BE2C (cell line): Measurements from ENCODE around the gene CD34.

Source experiments
- DNase-seq: peaks from one replicate; pipeline ENCODE4 v3.0.0-alpha.2; 2020
- H3K27me3 ChIP-seq: fragments of 250-450 bp; sonication (Bioruptor Pico); 2 replicates; pipeline ENCODE4 v1.5.1; 2020; ENCODE audit warnings: mild to moderate bottlenecking
- H3K36me3 ChIP-seq: fragments of 250-450 bp; sonication (Bioruptor Pico); 2 replicates; pipeline ENCODE4 v1.5.1; 2020; ENCODE audit warnings: mild to moderate bottlenecking
- H3K4me1 ChIP-seq: fragments of 250-450 bp; sonication (Bioruptor Pico); 2 replicates; pipeline ENCODE4 v1.5.1; 2020
- H3K4me3 ChIP-seq: 2 replicates; pipeline ENCODE4 v1.5.1; 2011; ENCODE audit warnings: low read depth, low read length
- H3K9me3 ChIP-seq: fragments of 250-450 bp; sonication (Bioruptor Pico); 2 replicates; pipeline ENCODE4 v1.5.1; 2020
- CTCF ChIP-seq: IDR thresholded peaks from 2 replicates; pipeline ENCODE4 v1.5.1; 2012; ENCODE audit warnings: mild to moderate bottlenecking, low read depth, low read length

The CD34 gene

DNA sequence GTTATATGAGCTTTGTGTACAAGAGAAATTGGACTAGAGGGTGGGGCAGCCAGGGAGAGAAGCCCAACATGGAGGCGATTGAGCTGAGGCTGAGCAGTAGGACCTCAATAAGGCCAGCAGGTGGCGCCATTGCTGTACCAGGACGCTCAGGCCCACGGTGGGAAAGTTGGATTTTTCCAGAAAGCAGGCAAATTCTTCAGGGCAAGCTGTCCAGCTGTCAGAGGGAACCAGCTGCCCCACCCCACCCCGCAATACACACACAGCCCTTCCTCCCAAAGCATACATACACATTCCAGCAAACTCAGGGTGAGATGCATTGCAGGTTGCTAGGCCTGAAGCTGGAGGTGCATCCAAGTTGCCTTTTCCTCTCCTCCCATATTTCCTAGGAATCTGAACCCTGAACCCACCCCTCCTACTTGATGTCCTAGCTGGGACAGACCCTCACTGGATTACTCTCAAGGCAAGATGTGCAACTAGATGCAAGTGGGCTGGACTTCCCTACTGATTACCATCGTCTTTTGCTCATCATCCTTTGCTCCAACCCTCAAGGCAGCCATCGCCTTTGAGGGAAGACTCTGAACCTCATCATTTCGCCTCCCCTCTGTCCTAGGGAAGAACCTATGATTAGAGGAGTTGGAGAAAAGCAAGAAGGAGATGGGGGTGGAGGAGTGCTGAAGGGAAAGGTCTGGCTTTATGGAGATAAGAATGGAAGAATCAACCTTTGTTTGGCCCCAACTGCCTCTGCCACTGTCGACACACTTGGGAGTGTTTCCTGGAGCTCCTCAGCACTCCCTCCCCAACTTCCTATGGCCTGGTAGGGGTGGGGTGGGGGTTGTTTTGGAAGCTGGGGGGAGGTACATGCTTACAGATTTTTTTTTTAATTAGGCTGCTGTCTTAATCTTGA is 25.5 kb downstream of the CD34 start:
- no peak overlapping the region for H3K4me3 ChIP-seq
- DNase-seq: peak; percentile 79
- H3K27me3 ChIP-seq: no peaks in the 10 kb centered on the region
- no peaks in the 10 kb centered on the region for H3K9me3 ChIP-seq
- peak; percentile 95 for TF ChIP-seq CTCF
- peaks cover 4% of the 10 kb centered on the region; the same call in 1 of the 2 replicates for H3K4me1 ChIP-seq
- no peaks in the 10 kb centered on the region for H3K36me3 ChIP-seq

DNA sequence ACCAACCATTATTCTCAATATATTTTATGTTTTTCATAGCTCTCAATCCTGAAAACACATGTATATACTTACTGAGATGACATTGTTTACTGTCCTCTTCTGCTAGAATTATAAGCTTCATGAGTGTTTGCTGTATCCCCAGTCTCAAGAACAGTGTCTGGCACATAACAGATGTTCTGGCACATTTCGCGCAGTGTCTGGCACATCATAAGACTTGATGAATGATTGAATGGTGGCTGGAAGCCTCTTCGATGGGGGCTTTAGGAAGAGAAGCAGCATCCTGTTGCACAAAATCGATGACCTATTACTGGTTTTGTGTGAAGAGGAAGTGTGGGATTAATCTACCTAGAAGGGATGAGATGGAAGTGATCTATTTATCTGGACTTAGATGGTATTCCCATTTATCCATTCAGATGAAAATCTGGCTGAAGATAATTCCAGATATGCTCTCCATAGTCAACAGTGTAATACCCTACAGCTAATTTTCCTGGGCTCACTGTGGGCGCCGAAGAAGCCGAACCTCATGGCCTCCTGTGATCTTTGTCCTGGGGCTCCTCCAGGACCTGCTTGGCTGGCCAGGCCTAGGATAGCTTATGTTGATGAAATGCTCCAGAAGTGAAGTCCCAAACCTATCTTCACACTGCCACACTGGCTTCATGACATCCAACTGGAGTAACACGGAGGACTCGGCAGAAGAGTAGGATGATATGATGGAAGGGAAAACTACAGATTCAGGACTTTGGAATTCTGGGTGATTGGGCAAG is 26.5 kb downstream of the CD34 start:
- TF ChIP-seq CTCF: no peak
- Histone ChIP-seq H3K27me3 (no peaks in the 10 kb centered on the region), H3K4me3 (no peak overlapping the region), H3K9me3 (no peaks in the 10 kb centered on the region), H3K4me1 (peaks cover 4% of the 10 kb centered on the region; the same call in 1 of the 2 replicates), H3K36me3 (no peaks in the 10 kb centered on the region)
- no peak for DNase-seq

DNA sequence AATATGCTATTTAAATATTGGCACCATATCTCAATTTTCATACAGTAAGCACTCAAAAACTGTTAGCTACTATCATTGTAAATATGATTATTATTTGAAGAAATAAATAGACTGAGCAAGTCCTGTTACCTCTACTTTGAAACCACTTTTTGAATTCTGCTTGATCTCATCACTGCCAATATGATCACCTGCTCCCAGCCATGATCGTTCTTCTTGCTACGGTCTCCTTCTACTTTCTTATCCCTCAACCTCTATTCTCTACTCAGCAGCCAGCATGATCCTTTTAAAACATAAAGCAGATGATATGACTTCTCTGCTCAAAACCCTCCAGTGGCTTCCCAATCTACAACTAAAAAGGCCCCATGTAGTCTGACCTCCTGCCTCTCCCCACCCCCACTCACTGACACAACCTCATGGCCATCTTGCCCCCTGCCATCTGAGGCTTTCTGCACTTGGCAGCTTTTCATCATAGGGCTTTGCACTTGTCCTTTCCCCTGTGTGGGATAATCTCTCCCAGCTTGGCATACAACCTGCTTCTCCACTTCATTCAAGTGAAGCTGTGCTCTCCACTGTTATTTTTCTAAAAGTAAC is 27.2 kb downstream of the CD34 start:
- no peak for DNase-seq
- no peak for TF ChIP-seq CTCF
- H3K4me3 ChIP-seq: no peak overlapping the region

DNA sequence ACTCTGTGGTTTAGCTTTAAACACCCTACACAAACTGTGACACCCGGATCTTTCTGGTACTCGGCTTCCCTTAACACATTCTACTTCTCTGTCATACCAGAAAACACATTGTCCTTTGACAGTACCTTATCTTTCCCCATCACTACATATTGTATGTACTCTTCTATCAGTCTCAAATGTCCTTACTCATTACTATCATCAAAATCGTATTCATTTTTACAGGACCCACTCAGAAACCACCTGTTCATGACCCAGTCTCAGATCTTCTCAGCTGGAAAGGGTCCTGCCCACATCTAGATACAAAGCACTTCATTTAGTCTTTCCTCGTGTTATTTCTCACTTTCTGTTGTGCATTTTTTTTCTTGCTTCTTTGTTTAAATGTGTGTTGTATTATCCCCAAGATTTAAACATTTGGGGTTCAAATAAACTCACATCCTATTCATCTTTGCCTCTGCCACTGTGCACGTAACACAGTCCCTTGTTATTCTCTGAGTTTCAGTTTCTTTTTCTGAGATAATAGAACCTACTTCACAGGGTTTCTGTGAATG is 27.7 kb downstream of the CD34 start:
- no peak overlapping the region for H3K4me3 ChIP-seq
- no peaks in the 10 kb centered on the region for H3K27me3 ChIP-seq
- no peak for TF ChIP-seq CTCF
- H3K9me3 ChIP-seq: no peaks in the 10 kb centered on the region
- H3K36me3 ChIP-seq: no peaks in the 10 kb centered on the region
- no peak for DNase-seq
- peaks cover 4% of the 10 kb centered on the region; the same call in 1 of the 2 replicates for H3K4me1 ChIP-seq

More for the DNA sequence above, 27.2 kb downstream of the CD34 start:
- Histone ChIP-seq H3K9me3 (no peaks in the 10 kb centered on the region), H3K4me1 (peaks cover 4% of the 10 kb centered on the region; the same call in 1 of the 2 replicates), H3K27me3 (no peaks in the 10 kb centered on the region), H3K36me3 (no peaks in the 10 kb centered on the region)

DNA sequence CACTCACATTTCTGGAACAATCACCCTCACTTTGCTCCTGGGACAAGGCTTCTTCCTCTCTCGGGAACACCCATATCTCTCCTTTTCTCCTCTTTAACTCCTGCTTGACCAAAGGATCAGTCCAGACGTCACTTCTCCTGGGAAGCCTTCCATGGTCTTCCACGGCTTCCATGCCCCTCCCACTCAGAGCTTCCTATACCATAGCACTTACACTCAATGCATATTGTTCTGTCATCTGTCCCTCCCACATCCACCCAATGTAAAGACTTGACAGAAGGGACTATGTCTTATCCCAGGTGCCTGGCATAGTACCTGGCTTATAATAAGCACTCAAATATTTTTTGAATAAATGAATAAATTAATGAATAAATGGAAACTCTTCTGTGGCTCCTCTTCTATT is 28.2 kb downstream of the CD34 start:
- no peak for DNase-seq
- Histone ChIP-seq H3K27me3 (no peaks in the 10 kb centered on the region), H3K36me3 (no peaks in the 10 kb centered on the region), H3K9me3 (no peaks in the 10 kb centered on the region), H3K4me1 (peaks cover 4% of the 10 kb centered on the region; the same call in 1 of the 2 replicates), H3K4me3 (no peak overlapping the region)
- TF ChIP-seq CTCF: no peak
